GM19193 (cell line): ENCODE measurements around the gene PPP1R15A.

ENCODE experiments used
- POLR2A ChIP-seq: IDR thresholded peaks from 4 replicates; pipeline ENCODE4 v1.6.1; 2011; ENCODE audit not compliant: insufficient read depth, insufficient read length; ENCODE audit errors: extremely low read depth

PPP1R15A gene

GRCh38 chr19:48922548-48923490, 50.6 kb downstream of the PPP1R15A start:
- no peak for TF ChIP-seq POLR2A

GRCh38 chr19:48925240-48925843, 53.1 kb downstream of the PPP1R15A start:
- no peak for TF ChIP-seq POLR2A
